Peyer's patch (tissue), 4 donors: ENCODE measurements around the gene TMEM51.

ENCODE experiments used
- POLR2A ChIP-seq, 2 donors: fragments of 450-650 bp; IDR thresholded peaks; one replicate each; pipeline ENCODE4 v1.5.1; 2017; ENCODE audit warnings: antibody characterized with exemption in 2 of 2, mild to moderate bottlenecking in 2 of 2, moderate library complexity in 2 of 2
- TF ChIP-seq, protein P1 (sequence below), 6 experiments: fragments of 450-650 bp in 4 of 6; fragments of 200-600 bp in 2 of 6; sonication (generic) in 1 of 6; IDR thresholded peaks; one replicate each; pipeline ENCODE4 v1.5.1; 2017 to 2019; ENCODE audit warnings: antibody characterized with exemption in 6 of 6, mild to moderate bottlenecking in 3 of 6, moderate library complexity in 1 of 6

DNA sequence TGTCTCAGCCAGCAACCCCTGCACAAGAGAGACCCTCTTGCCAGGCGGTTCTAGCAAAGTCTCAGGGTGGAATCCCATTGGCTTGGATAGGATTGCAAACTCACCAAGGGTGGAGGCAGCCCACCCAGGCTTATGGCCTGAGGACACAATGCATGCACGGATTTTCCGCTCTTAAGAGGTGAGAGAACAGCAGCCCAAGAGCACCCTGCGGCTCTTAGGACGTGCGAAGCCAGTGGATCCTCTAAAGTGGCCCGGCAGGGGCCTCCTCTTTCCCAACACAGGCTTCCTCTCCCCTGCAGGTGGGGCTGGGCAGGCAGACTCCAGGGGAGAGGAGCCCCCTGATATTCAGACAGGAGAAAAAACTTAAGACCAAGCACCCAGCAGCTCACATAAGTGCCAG, 31.2 kb upstream of the TMEM51 start:
- TF ChIP-seq POLR2A (IDR thresholded peaks at IDR 0.05) = no peak
- TF ChIP-seq, protein P1, sequence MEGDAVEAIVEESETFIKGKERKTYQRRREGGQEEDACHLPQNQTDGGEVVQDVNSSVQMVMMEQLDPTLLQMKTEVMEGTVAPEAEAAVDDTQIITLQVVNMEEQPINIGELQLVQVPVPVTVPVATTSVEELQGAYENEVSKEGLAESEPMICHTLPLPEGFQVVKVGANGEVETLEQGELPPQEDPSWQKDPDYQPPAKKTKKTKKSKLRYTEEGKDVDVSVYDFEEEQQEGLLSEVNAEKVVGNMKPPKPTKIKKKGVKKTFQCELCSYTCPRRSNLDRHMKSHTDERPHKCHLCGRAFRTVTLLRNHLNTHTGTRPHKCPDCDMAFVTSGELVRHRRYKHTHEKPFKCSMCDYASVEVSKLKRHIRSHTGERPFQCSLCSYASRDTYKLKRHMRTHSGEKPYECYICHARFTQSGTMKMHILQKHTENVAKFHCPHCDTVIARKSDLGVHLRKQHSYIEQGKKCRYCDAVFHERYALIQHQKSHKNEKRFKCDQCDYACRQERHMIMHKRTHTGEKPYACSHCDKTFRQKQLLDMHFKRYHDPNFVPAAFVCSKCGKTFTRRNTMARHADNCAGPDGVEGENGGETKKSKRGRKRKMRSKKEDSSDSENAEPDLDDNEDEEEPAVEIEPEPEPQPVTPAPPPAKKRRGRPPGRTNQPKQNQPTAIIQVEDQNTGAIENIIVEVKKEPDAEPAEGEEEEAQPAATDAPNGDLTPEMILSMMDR (IDR thresholded peaks at IDR 0.05) = no peak
